Spleen (tissue), 11 donors: ENCODE measurements around the gene PRKCG. TPM values are rescaled to one million over a fixed set of nuclear protein-coding genes. Genes with fewer than 3 reads are reported as not detected.

ENCODE experiments used
- DNase-seq: peaks from one replicate; pipeline ENCODE4 v3.0.0-alpha.2; 2020
- H3K27ac ChIP-seq, 8 donors: fragments of 200-600 bp; sonication (generic) in 7 of 8; 1 replicate in 4 of 8; 2 replicates in 4 of 8; pipeline versions ENCODE4 v1.5.0 to v1.8.0; 2016 to 2021; ENCODE audit warnings: inconsistent platforms in 4 of 8, mild to moderate bottlenecking in 4 of 8, moderate library complexity in 1 of 8
- H3K27me3 ChIP-seq, 7 donors: fragments of 200-600 bp; sonication (generic) in 6 of 7; replicated peaks in 1 of 7; 1 replicate in 4 of 7; 2 replicates in 3 of 7; pipeline versions ENCODE4 v1.5.0 to v1.8.0; 2016 to 2021; ENCODE audit warnings: inconsistent platforms in 3 of 7, mild to moderate bottlenecking in 1 of 7
- H3K36me3 ChIP-seq, 6 donors: fragments of 200-600 bp; sonication (generic) in 5 of 6; 1 replicate in 4 of 6; 2 replicates in 2 of 6; pipeline versions ENCODE4 v1.5.0 to v1.8.0; 2016 to 2021; ENCODE audit warnings: inconsistent platforms in 2 of 6
- H3K4me1 ChIP-seq, 6 donors: fragments of 200-600 bp; sonication (generic) in 5 of 6; 1 replicate in 3 of 6; 2 replicates in 3 of 6; pipeline versions ENCODE4 v1.5.0 to v1.8.0; 2016 to 2021; ENCODE audit warnings: inconsistent platforms in 3 of 6
- H3K4me3 ChIP-seq, 8 donors: fragments of 200-600 bp; sonication (generic) in 7 of 8; 1 replicate in 4 of 8; 2 replicates in 4 of 8; pipeline versions ENCODE4 v1.5.0 to v1.8.0; 2016 to 2021; ENCODE audit warnings: inconsistent platforms in 4 of 8, mild to moderate bottlenecking in 4 of 8, moderate library complexity in 2 of 8
- H3K9me3 ChIP-seq, 8 donors: fragments of 200-600 bp; sonication (generic) in 7 of 8; 1 replicate in 4 of 8; 2 replicates in 4 of 8; pipeline versions ENCODE4 v1.5.0 to v1.8.0; 2016 to 2021; ENCODE audit warnings: inconsistent platforms in 4 of 8
- CTCF ChIP-seq, 11 experiments: fragments of 200-600 bp in 7 of 11; fragments of 450-650 bp in 4 of 11; sonication (generic) in 4 of 11; IDR thresholded peaks in 8 of 11; conservative IDR thresholded peaks in 3 of 11; 1 replicate in 7 of 11; 2 replicates in 4 of 11; pipeline versions ENCODE4 v1.4.0 to v1.8.0; 2016 to 2021; ENCODE audit warnings: antibody characterized with exemption in 11 of 11, inconsistent platforms in 4 of 11, mild to moderate bottlenecking in 1 of 11
- POLR2A ChIP-seq, 3 donors: fragments of 450-650 bp; IDR thresholded peaks; one replicate each; pipeline ENCODE4 v1.5.1; 2017; ENCODE audit warnings: antibody characterized with exemption in 3 of 3, mild to moderate bottlenecking in 1 of 3
- POLR2AphosphoS5 ChIP-seq, 3 donors: sonication (generic); formaldehyde crosslinking; IDR thresholded peaks; one replicate each; pipeline ENCODE4 v1.5.1; 2017; ENCODE audit warnings: antibody characterized with exemption in 3 of 3
- WGBS, 5 donors: extraction: QIAGEN DNeasy Blood & Tissue Kit in 3 of 5; methylation state at CpG; one replicate each; pipeline versions ENCODE4 v1.1.5 to v1.1.7; 2013 to 2018; 5-methylcytosine and 5-hydroxymethylcytosine counted together
- intact Hi-C: fragments of 100-400 bp; cut with DNase I; formaldehyde crosslinking; loops from one replicate; pipeline ENCODE4 v1.15.0; 2023; ENCODE audit warnings: low total_unique reads
- polyA plus RNA-seq, 3 donors: library from polyadenylated mRNA; stranded (reverse); fragments of 200-250 nt; gene quantifications; one replicate each; pipeline ENCODE4 v1.2.1, GENCODE V29; 2013
- total RNA-seq, 7 donors: library from RNA; depleted of rRNA in 3 of 7; stranded (reverse); fragments of >200 nt in 3 of 7; fragmentation: NEBNext Ultra II Directional in 4 of 7; extraction: Animal tissue kit (Norgen Biotek cat#: 25700) in 4 of 7; gene quantifications; one replicate each; pipeline versions ENCODE4 v1.1.0 to v1.2.1, GENCODE V29; 2016 to 2021
- donor health status: healthy with polysubstance abuse.
- donor health status: DM: no; HTN: no; CAD: no; lungs with moderate emphysema.
- donor health status: DM: no; HTN: no; CAD: no.
- donor health status: Bipolar disorder and iron deficiency.
- donor health status: healthy.
- donor health status: DM: no; HTN: no; CAD: no.
- donor health status: DM: yes; HTN: yes; CAD: no.

PRKCG gene
- total and polyA plus RNA-seq, 10 donors = 0.17 TPM; not detected in 9

GRCh38 chr19:53896682-53897081 is 14.7 kb downstream of the PRKCG start:
- intact Hi-C loops = no loop called here
- no peak for DNase-seq
- Histone ChIP-seq H3K4me3 (no peak overlapping the region), H3K36me3 (no peaks in the 10 kb centered on the region), H3K4me1 (peaks cover 0 to 4% (median 0%) of the 10 kb centered on the region in 6 donors), H3K27me3 (peaks cover 0 to 100% (median 25%) of the 10 kb centered on the region in 7 donors), H3K27ac (no peak overlapping the region), H3K9me3 (peaks cover 0 to 7% (median 0%) of the 10 kb centered on the region in 8 donors)
- WGBS, 5 donors = 52 to 62% (median 58%) methylated on average over 4 of the region's 4 CpGs
- no peak for TF ChIP-seq CTCF (IDR thresholded peaks at IDR 0.05 in 8 of 11, conservative IDR thresholded peaks at IDR 0.05 in 3 of 11)
- no peak for TF ChIP-seq POLR2A (IDR thresholded peaks at IDR 0.05)

DNA sequence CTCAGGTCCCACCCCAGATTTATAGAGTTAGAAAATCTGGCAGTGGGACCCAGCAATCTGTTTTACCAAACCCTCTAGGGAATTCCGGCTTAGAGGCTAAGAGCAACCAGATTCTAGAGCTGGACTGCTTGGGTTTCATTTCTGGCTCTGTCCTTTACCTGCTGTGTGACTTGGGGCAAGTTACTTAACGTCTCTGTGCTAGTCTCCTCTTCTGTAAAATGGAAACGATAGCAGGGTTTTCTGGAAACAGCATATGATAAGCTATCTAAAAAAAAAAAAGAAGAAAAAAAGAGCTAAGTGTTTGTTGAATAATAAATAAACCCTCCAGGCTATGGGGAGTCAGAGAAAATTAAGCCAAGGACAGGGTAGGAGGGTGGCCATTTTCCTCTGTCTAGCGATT is 15.5 kb downstream of the PRKCG start:
- H3K4me3 ChIP-seq = no peak overlapping the region
- WGBS, 5 donors = 66 to 74% (median 68%) methylated on average over 4 of the region's 4 CpGs
- H3K36me3 ChIP-seq = no peaks in the 10 kb centered on the region
- peaks cover 0 to 7% (median 0%) of the 10 kb centered on the region in 8 donors for H3K9me3 ChIP-seq
- H3K27me3 ChIP-seq = peaks cover 0 to 100% (median 25%) of the 10 kb centered on the region in 7 donors
- H3K4me1 ChIP-seq = peaks cover 0 to 4% (median 0%) of the 10 kb centered on the region in 6 donors
- no peak for DNase-seq
- intact Hi-C loops = no loop called here
- TF ChIP-seq POLR2AphosphoS5 (IDR thresholded peaks at IDR 0.05) (no peak), CTCF (IDR thresholded peaks at IDR 0.05 in 8 of 11, conservative IDR thresholded peaks at IDR 0.05 in 3 of 11) (no peak), POLR2A (IDR thresholded peaks at IDR 0.05) (no peak)
- no peak overlapping the region for H3K27ac ChIP-seq

- no peak overlapping the region for H3K4me3 ChIP-seq
- WGBS, 5 donors = 9 to 30% (median 17%) methylated on average over 11 to 16 of the region's 16 CpGs
- H3K36me3 ChIP-seq = no peaks in the 10 kb centered on the region
- intact Hi-C loops = no loop called here
- peaks cover 0 to 100% (median 25%) of the 10 kb centered on the region in 7 donors for H3K27me3 ChIP-seq
- TF ChIP-seq CTCF (IDR thresholded peaks at IDR 0.05 in 8 of 11, conservative IDR thresholded peaks at IDR 0.05 in 3 of 11) (no peak), POLR2AphosphoS5 (IDR thresholded peaks at IDR 0.05) (no peak), POLR2A (IDR thresholded peaks at IDR 0.05) (no peak)
- peaks cover 0 to 4% (median 0%) of the 10 kb centered on the region in 6 donors for H3K4me1 ChIP-seq
- no peak for DNase-seq
- peaks cover 0 to 7% (median 0%) of the 10 kb centered on the region in 8 donors for H3K9me3 ChIP-seq
- no peak overlapping the region for H3K27ac ChIP-seq
These were observed 16.2 kb downstream of the PRKCG start for GRCh38 chr19:53898166-53898565.

GRCh38 chr19:53898636-53899341 is 16.8 kb downstream of the PRKCG start:
- TF ChIP-seq POLR2AphosphoS5 (IDR thresholded peaks at IDR 0.05) = no peak
- TF ChIP-seq CTCF (IDR thresholded peaks at IDR 0.05 in 8 of 11, conservative IDR thresholded peaks at IDR 0.05 in 3 of 11) = no peak
- no peak for TF ChIP-seq POLR2A (IDR thresholded peaks at IDR 0.05)
- WGBS, 5 donors = 6 to 11% (median 8%) methylated on average over 23 to 42 of the region's 42 CpGs
- intact Hi-C loops = no loop called here

More at GRCh38 chr19:53898636-53899341, 16.8 kb downstream of the PRKCG start:
- no peak overlapping the region for H3K27ac ChIP-seq
- peaks cover 0 to 100% (median 21%) of the 10 kb centered on the region in 7 donors for H3K27me3 ChIP-seq
- no peaks in the 10 kb centered on the region for H3K36me3 ChIP-seq
- no peak for DNase-seq
- H3K9me3 ChIP-seq = peaks cover 0 to 7% (median 0%) of the 10 kb centered on the region in 8 donors
- no peak overlapping the region for H3K4me3 ChIP-seq
- H3K4me1 ChIP-seq = peaks cover 0 to 4% (median 0%) of the 10 kb centered on the region in 6 donors
